ENCODE results near the gene POLR3B. TPM values are rescaled to one million over a fixed set of nuclear protein-coding genes. Genes with fewer than 3 reads are reported as not detected.

POLR3B gene
- polyA plus RNA-seq, 12 donors = 8.2 to 15.2 (median 14.3) TPM; not detected in 1

DNA sequence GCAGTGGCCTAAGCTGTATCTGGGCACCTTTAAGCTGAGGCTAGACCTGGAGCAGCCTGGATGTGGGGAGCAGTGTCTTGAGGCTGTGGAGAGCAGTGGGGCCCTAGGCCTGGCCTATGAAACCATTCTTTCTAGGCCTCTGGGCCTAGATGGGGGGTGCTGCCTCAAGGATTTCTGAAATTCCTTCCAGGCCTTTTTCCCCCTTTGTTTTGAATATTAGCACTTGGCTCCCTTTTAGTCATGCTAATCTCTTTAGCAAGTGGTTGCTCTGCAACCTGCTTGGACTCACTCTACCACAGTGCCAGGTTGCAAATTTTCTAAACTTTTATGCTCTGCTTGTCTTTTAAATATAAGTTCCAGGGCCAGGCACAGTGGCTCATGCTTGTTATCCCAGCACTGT, 183.7 kb downstream of the POLR3B start:
- DNase-seq = no peak

GRCh38 chr12:106551410-106551809, 193.9 kb downstream of the POLR3B start:
- DNase-seq = no peak

GRCh38 chr12:106552228-106552627, 194.7 kb downstream of the POLR3B start:
- no peak for DNase-seq

Other genes starting within 250 kb of the POLR3B start
- 10 to 100 TPM in 9 of 12 donors, 1 to 10 TPM in 2, not detected in 1; 8.7 to 24.4 (median 11.9) TPM for gene NUAK1, start 218.8 kb upstream of the POLR3B start, polyA plus RNA-seq (ENCODE audit: insufficient read length in 12 of 12)
- gene CKAP4, start 109.7 kb upstream of the POLR3B start, polyA plus RNA-seq (ENCODE audit: insufficient read length in 12 of 12) = 100 to 1,000 TPM in 5 of 12 donors, 10 to 100 TPM in 7; 71.8 to 231 (median 88.3) TPM
- 10 to 100 TPM in 10 of 12 donors, 1 to 10 TPM in 1, not detected in 1; 8.1 to 19.2 (median 13.8) TPM for gene TCP11L2, start 55.0 kb upstream of the POLR3B start, polyA plus RNA-seq (ENCODE audit: insufficient read length in 12 of 12)
- under 1 TPM in 8 of 12 donors, not detected in 4; 0.07 to 0.57 (median 0.25) TPM for gene RFX4, start 225.3 kb downstream of the POLR3B start, polyA plus RNA-seq (ENCODE audit: insufficient read length in 12 of 12)

Data from muscle of arm (tissue), 12 donors.